A549 treated with CpdA at 1 μM for 4 hours (cell line): Measurements from ENCODE around the gene HSPA1B. TPM values are rescaled to one million over a fixed set of nuclear protein-coding genes. Genes with fewer than 3 reads are reported as not detected.

Source experiments
- total RNA-seq: library from RNA; stranded (reverse); fragments of 200-300 nt; extraction: Qiagen RNA extraction; gene quantifications from 5 replicates; pipeline ENCODE4 v1.2.3, GENCODE V29; 2022; ENCODE audit warnings: low read depth

The HSPA1B gene
- 167 to 379 TPM (median 289 TPM) in 5 replicates for total RNA-seq

GRCh38 chr6:31827286-31828079 is at the start of gene HSPA1B:
Gene HSPA1B, plus strand, starts transcription at chr6:31827738. Its CDS starts 213 bp downstream, at chr6:31827951.

GRCh38 chr6:31795616-31796298 is 31.8 kb upstream of the HSPA1B start, which contains the start of gene VARS1:
Gene VARS1, minus strand, starts transcription at chr6:31795752. Its CDS starts 535 bp downstream, at chr6:31795217.

GRCh38 chr6:31806470-31807272 is 20.9 kb upstream of the HSPA1B start, which contains the start of gene LSM2:
Gene LSM2, minus strand, starts transcription at chr6:31806966. Its CDS starts 209 bp downstream, at chr6:31806757.

GRCh38 chr6:31815025-31815838 is 12.3 kb upstream of the HSPA1B start, which contains the start of the genes HSPA1A and HSPA1L:
Gene HSPA1A, plus strand, starts transcription at chr6:31815543. Its CDS starts 214 bp downstream, at chr6:31815757.
Gene HSPA1L, minus strand, starts transcription at chr6:31815283. Its CDS starts 3,311 bp downstream, at chr6:31811972.

GRCh38 chr6:31862344-31863235 is 35.1 kb downstream of the HSPA1B start, which contains the start of gene NEU1:
Gene NEU1, minus strand, starts transcription at chr6:31862821. Its CDS starts 45 bp downstream, at chr6:31862776.

GRCh38 chr6:31878726-31879125 is 51.2 kb downstream of the HSPA1B start, which contains the start of gene SLC44A4:
Gene SLC44A4, minus strand, starts transcription at chr6:31878997. Its CDS starts 17 bp downstream, at chr6:31878980.

Other genes starting within 250 kb of the HSPA1B start
- gene LTB, start 245.3 kb upstream of the HSPA1B start, total RNA-seq, result 0.27 to 0.39 TPM (median 0.35 TPM) in 5 replicates
- 0.26 to 0.49 TPM (median 0.37 TPM) in 3 of 5 replicates, not detected in the others for gene LST1, start 241.5 kb upstream of the HSPA1B start, total RNA-seq
- gene NCR3, start 234.7 kb upstream of the HSPA1B start, total RNA-seq, result not detected in 5 replicates
- gene AIF1, start 212.5 kb upstream of the HSPA1B start, total RNA-seq, result not detected in 5 replicates
- 70.6 to 97.9 TPM (median 90.8 TPM) in 5 replicates for gene PRRC2A, start 207.0 kb upstream of the HSPA1B start, total RNA-seq
- 115 to 151 TPM (median 145 TPM) in 5 replicates for gene BAG6, start 175.1 kb upstream of the HSPA1B start, total RNA-seq
- 1.8 to 4.8 TPM (median 3.2 TPM) in 5 replicates for gene APOM, start 171.8 kb upstream of the HSPA1B start, total RNA-seq
- 10.5 to 13.0 TPM (median 12.2 TPM) in 5 replicates for gene C6orf47, start 167.0 kb upstream of the HSPA1B start, total RNA-seq
- gene GPANK1, start 162.7 kb upstream of the HSPA1B start, total RNA-seq, result 9.3 to 14.1 TPM (median 12.7 TPM) in 5 replicates
- gene CSNK2B, start 161.7 kb upstream of the HSPA1B start, total RNA-seq, result 168 to 184 TPM (median 180 TPM) in 5 replicates
- 3.6 to 6.3 TPM (median 5.0 TPM) in 5 replicates for gene LY6G5B, start 157.8 kb upstream of the HSPA1B start, total RNA-seq
- gene LY6G5C, start 146.7 kb upstream of the HSPA1B start, total RNA-seq, result 0.51 to 2.4 TPM (median 1.4 TPM) in 5 replicates
- gene ABHD16A, start 124.4 kb upstream of the HSPA1B start, total RNA-seq, result 15.6 to 21.2 TPM (median 19.2 TPM) in 5 replicates
- gene LY6G6F, start 120.9 kb upstream of the HSPA1B start, total RNA-seq, result not detected in 5 replicates
- gene LY6G6D, start 112.4 kb upstream of the HSPA1B start, total RNA-seq, result not detected in 5 replicates
- gene LY6G6C, start 106.0 kb upstream of the HSPA1B start, total RNA-seq, result 0.11 TPM in 1 of 5 replicates, not detected in the others
- not detected in 5 replicates for gene MPIG6B, start 104.4 kb upstream of the HSPA1B start, total RNA-seq
- 25.6 to 30.4 TPM (median 28.7 TPM) in 5 replicates for gene DDAH2, start 98.4 kb upstream of the HSPA1B start, total RNA-seq
- gene CLIC1, start 91.2 kb upstream of the HSPA1B start, total RNA-seq, result 495 to 530 TPM (median 516 TPM) in 5 replicates
- gene MSH5, start 87.7 kb upstream of the HSPA1B start, total RNA-seq, result 12.1 to 16.5 TPM (median 15.1 TPM) in 5 replicates
- 3.6 to 5.9 TPM (median 4.7 TPM) in 5 replicates for gene SAPCD1, start 65.1 kb upstream of the HSPA1B start, total RNA-seq
- 0.61 to 2.0 TPM (median 1.5 TPM) in 5 replicates for gene VWA7, start 50.4 kb upstream of the HSPA1B start, total RNA-seq
- gene VARS1, start 32.0 kb upstream of the HSPA1B start, total RNA-seq, result 50.8 to 60.2 TPM (median 57.2 TPM) in 5 replicates
- gene LSM2, start 20.8 kb upstream of the HSPA1B start, total RNA-seq, result 49.7 to 68.8 TPM (median 64.6 TPM) in 5 replicates
- 1.3 to 2.2 TPM (median 2.1 TPM) in 5 replicates for gene HSPA1L, start 12.5 kb upstream of the HSPA1B start, total RNA-seq
- gene HSPA1A, start 12.2 kb upstream of the HSPA1B start, total RNA-seq, result 218 to 535 TPM (median 388 TPM) in 5 replicates
- gene NEU1, start 35.1 kb downstream of the HSPA1B start, total RNA-seq, result 25.3 to 37.2 TPM (median 30.6 TPM) in 5 replicates
- gene SLC44A4, start 51.3 kb downstream of the HSPA1B start, total RNA-seq, result 0.10 to 0.14 TPM (median 0.13 TPM) in 3 of 5 replicates, not detected in the others
- gene EHMT2, start 70.0 kb downstream of the HSPA1B start, total RNA-seq, result 25.6 to 34.6 TPM (median 30.8 TPM) in 5 replicates
- gene ZBTB12, start 74.3 kb downstream of the HSPA1B start, total RNA-seq, result 3.2 to 5.4 TPM (median 4.8 TPM) in 5 replicates
- 0.19 to 0.66 TPM (median 0.27 TPM) in 5 replicates for gene C2, start 100.0 kb downstream of the HSPA1B start, total RNA-seq
- 1.4 to 3.1 TPM (median 2.1 TPM) in 5 replicates for gene CFB, start 118.4 kb downstream of the HSPA1B start, total RNA-seq
- gene NELFE, start 131.2 kb downstream of the HSPA1B start, total RNA-seq, result 74.0 to 93.6 TPM (median 77.4 TPM) in 5 replicates
- 22.7 to 25.6 TPM (median 24.7 TPM) in 5 replicates for gene SKIC2, start 131.4 kb downstream of the HSPA1B start, total RNA-seq
- 9.7 to 13.2 TPM (median 11.9 TPM) in 5 replicates for gene DXO, start 144.4 kb downstream of the HSPA1B start, total RNA-seq
- 0.48 to 1.3 TPM (median 0.98 TPM) in 5 replicates for gene C4A, start 154.3 kb downstream of the HSPA1B start, total RNA-seq
- 0.56 to 1.3 TPM (median 0.94 TPM) in 5 replicates for gene C4B, start 187.1 kb downstream of the HSPA1B start, total RNA-seq
- gene CYP21A2, start 210.7 kb downstream of the HSPA1B start, total RNA-seq, result not detected in 5 replicates